Measurements from ENCODE around the gene PHF12. TPM values are rescaled to one million over a fixed set of nuclear protein-coding genes. Genes with fewer than 3 reads are reported as not detected.
A peak's percentile ranks its signal among the peaks of the same experiment; 100 is the strongest.

Gene PHF12
- total and polyA plus RNA-seq, 2 of the 13 experiments (the other 11 are each of a cell fraction or from before 2014, with no cell fraction given), result 9.8 to 17.1 TPM

- no peak for TF ChIP-seq CBX2 (IDR thresholded peaks at IDR 0.05; ENCODE audit: low read depth, low read length)
- TF ChIP-seq CBX2 (CRISPR knock-in tag; IDR thresholded peaks at IDR 0.05; ENCODE audit: low read depth), result no peak
- TF ChIP-seq, protein P1, sequence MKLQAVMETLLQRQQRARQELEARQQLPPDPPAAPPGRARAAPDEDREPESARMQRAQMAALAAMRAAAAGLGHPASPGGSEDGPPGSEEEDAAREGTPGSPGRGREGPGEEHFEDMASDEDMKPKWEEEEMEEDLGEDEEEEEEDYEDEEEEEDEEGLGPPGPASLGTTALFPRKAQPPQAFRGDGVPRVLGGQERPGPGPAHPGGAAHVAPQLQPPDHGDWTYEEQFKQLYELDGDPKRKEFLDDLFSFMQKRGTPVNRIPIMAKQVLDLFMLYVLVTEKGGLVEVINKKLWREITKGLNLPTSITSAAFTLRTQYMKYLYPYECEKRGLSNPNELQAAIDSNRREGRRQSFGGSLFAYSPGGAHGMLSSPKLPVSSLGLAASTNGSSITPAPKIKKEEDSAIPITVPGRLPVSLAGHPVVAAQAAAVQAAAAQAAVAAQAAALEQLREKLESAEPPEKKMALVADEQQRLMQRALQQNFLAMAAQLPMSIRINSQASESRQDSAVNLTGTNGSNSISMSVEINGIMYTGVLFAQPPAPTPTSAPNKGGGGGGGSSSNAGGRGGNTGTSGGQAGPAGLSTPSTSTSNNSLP (IDR thresholded peaks at IDR 0.05; ENCODE audit: low read depth, low read length), result no peak
- TF ChIP-seq ZSCAN31 (CRISPR knock-in tag; IDR thresholded peaks at IDR 0.05; ENCODE audit: low read depth), result peak; percentile 92
- no peak for TF ChIP-seq IKZF4 (CRISPR knock-in tag; IDR thresholded peaks at IDR 0.05; ENCODE audit: borderline replicate concordance, low read depth, not compliant biosample characterization)
- peak; percentile 95; the same call in 1 of the 2 replicates for TF ChIP-seq TARDBP (CRISPR knock-in tag; IDR thresholded peaks at IDR 0.05)
- no peak; the same call in 1 of the 2 replicates for TF ChIP-seq ZNF558 (CRISPR knock-in tag; IDR thresholded peaks at IDR 0.05; ENCODE audit: borderline replicate concordance)
- TF ChIP-seq ZNF33B (CRISPR knock-in tag; IDR thresholded peaks at IDR 0.05), result peak; percentile 82; the same call in 1 of the 2 replicates
- peak; percentile 48; the same call in 1 of the 2 replicates for TF ChIP-seq NFKBIZ (CRISPR knock-in tag; IDR thresholded peaks at IDR 0.05)
- no peak for TF ChIP-seq PBX3 (CRISPR knock-in tag; IDR thresholded peaks at IDR 0.05; ENCODE audit: borderline replicate concordance)
- TF ChIP-seq ZNF292 (CRISPR knock-in tag; IDR thresholded peaks at IDR 0.05; ENCODE audit: borderline replicate concordance, low read depth), result no peak
- peak; percentile 55; the same call in 1 of the 2 replicates for TF ChIP-seq DRAP1 (CRISPR knock-in tag; IDR thresholded peaks at IDR 0.05)
- TF ChIP-seq REL (CRISPR knock-in tag; conservative IDR thresholded peaks at IDR 0.05), result no peak; the same call in 1 of the 2 replicates
- no peak for TF ChIP-seq ZNF207 (IDR thresholded peaks at IDR 0.05; ENCODE audit: borderline replicate concordance)
- no peak for TF ChIP-seq ZNF44 (CRISPR knock-in tag; IDR thresholded peaks at IDR 0.05)
- no peak for TF ChIP-seq NR2F2 (IDR thresholded peaks at IDR 0.05; ENCODE audit: borderline replicate concordance, low read depth)
- no peak for TF ChIP-seq ZNF816 (CRISPR knock-in tag; IDR thresholded peaks at IDR 0.05; ENCODE audit: borderline replicate concordance)
- no peak for TF ChIP-seq MAFK (conservative IDR thresholded peaks at IDR 0.05 in 1 of 2, IDR thresholded peaks at IDR 0.05 in 1 of 2; ENCODE audit: low read length in 2 of 2)
- TF ChIP-seq ZNF580 (CRISPR knock-in tag; IDR thresholded peaks at IDR 0.05; ENCODE audit: borderline replicate concordance, low read depth), result peak; percentile 99
- no peak for TF ChIP-seq SETDB1 (CRISPR knock-in tag; IDR thresholded peaks at IDR 0.05; ENCODE audit: borderline replicate concordance)
- no peak for TF ChIP-seq HMGA1 (CRISPR knock-in tag; conservative IDR thresholded peaks at IDR 0.05)
- no peak for TF ChIP-seq THAP9 (CRISPR knock-in tag; IDR thresholded peaks at IDR 0.05; ENCODE audit: borderline replicate concordance)
- no peak for TF ChIP-seq ZNF775 (CRISPR knock-in tag; IDR thresholded peaks at IDR 0.05; ENCODE audit: borderline replicate concordance)
These were observed 48.3 kb downstream of the PHF12 start, which contains the start of gene DHRS13 (continued) for GRCh38 chr17:28902819-28903545.
